Measurements from ENCODE around the gene HNRNPA2B1.

The HNRNPA2B1 gene

DNA sequence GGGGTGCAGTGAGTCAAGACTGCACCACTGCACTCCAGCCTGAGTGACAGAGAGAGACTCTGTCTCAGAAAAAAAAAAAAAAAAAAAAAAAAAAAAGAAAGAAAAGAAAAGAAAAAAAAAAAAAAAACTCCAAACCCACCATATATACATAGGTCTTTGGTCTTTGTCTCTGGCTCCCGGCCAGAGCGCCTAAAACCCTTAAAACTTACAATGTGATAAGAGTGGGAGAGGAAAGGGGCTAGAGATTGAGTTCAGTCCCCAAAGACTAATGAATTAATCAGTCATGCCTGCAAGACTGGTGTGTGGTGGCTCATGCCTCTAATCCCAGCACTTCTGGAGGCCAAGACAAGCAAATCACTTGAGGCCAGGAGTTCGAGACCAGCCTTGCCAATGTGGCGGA, 55.3 kb downstream of the HNRNPA2B1 start:
- no peak for DNase-seq (ENCODE audit: low read depth)

DNA sequence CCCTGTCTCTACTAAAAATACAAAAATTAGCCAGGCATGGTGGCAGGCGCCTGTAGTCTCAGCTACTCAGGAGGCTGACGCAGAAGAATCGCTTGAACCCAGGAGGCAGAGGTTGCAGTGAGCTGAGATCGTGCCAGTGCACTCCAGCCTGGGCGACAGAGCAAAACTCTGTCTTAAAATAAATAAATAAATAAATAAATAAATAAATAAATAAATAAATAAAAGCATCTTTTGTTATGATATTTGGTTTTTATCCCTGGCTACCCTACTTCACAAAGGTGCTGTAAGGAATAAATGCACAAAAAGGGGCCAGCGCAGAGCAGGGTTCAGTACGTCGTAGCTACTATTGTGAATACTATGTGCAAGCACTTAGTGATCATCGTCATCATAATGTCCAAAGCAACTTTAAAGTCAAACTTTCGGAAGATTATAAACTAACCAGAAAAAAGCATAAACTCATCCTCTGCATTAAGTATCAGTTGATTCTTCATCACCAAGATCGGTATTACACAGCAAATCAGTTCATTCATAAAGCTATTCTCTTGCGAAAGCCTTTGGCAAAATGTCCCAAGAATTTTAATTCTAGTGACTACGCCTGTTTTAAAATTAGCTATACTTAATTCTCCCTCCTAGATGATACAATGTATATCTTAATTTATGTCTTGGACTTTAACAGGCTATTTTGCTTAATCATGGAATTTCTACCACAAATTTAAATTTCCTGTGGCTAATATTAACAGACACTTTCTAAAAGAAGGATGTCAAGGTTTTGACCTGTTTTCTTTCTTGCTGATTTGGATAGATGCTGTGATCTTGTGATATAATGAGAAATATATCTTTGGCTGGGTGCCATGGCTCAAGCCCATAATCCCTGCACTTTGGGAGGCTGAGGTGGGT, 56.1 kb downstream of the HNRNPA2B1 start:
- no peak for DNase-seq (ENCODE audit: low read depth)

DNA sequence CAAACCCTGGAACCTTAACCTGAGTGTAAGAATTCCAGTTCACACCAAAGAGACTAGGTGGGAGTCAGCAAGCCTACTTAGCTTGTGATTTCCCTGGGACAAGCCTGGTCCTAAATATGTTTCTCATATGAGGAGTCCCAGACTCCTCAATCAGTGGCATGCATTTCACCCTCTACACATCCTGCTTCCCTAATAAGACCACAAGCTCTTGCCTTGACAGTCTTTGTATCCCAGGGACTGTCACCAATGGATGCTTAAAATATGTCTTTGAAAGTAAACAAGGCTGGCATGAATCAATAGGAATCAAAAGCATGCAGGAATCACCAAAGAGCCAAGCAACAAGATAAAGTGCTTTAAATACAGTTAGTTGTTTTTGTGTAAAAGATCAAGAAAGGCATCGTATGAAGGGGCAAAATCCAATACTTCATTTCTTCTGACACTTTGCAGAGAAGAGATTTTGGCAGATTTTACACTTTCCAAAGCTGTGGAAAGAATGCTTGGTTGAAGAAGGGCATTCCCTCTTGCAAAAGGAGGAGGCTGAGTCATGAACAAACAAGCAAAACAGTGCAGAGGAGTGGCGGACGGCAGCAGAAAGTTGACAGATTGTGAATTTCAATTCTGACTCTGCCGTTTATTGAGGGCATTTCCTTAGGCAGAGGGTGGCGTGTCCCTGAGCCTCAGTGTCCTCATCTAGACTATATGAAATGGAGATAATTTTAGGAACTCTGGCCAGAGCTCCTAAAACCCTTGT, 57.1 kb downstream of the HNRNPA2B1 start:
- DNase-seq (ENCODE audit: low read depth), result no peak

DNA sequence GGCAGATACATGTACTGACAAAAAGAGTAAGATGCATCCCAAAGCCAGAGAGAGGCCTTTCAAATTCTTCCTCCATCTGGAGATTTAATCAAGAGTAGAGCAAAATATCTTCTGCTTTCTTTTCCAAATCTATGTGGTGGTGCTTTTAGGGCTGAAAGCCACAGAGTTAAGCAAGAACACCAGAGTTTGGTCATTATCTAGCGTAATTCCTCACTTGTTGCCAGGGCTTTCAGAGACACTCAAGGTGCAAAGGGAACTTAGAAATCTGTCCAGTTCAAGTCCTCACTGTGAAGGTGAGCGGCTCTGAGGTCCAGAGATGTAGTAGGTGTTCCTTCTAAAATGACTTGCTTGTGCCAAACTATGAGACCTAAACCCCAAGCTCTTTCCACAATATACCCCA, 59.5 kb downstream of the HNRNPA2B1 start:
- no peak for DNase-seq (ENCODE audit: low read depth)

DNA sequence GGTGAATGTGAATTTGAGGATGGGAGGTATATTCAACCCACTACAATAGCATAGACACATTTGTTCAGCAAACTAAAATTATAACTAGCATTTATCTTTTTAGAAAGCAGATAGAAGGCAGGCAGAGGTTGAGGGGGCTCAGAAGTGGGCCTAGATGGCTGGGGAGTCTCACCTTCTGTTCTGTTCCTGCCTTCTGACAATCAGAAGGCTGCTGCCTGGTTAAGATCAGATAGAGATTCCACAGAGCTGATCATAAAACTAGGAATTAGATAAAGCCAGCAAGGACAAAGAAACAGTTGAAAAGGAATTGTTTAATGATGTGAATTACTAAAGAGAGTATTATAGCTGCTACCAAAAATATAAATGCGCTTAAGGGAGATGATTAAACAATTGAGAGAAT, 60.2 kb downstream of the HNRNPA2B1 start:
- no peak for DNase-seq (ENCODE audit: low read depth)
